Activated T-helper 1 cell treated with anti-CD3 and anti-CD28 coated beads, Interleukin-12 subunit alpha, Interleukin-12 subunit beta, Interleukin-2, Interleukin-4 antibody, amounts not matched to agents 30 ng/mL and 10 ng/mL and 1 ng/mL, durations not matched to agents 14 hours and 24 hours and 36 hours (primary cell): ENCODE measurements around the gene CORO2A. TPM values are rescaled to one million over a fixed set of nuclear protein-coding genes. Genes with fewer than 3 reads are reported as not detected.
"Not testable (repeated sequence)": the region's sequence is repeated elsewhere in the genome, so short reads cannot be mapped to it uniquely, and the experiment has no call there.

ENCODE experiments used
- DNase-seq: peaks from one replicate; pipeline ENCODE4 v3.0.0; 2021; ENCODE audit warnings: low spot score
- H3K27ac Mint-ChIP-seq: one replicate; pipeline ENCODE4 v1.8.0; 2021; ENCODE audit warnings: mild to moderate bottlenecking, mixed read lengths
- H3K27me3 Mint-ChIP-seq: one replicate; pipeline ENCODE4 v1.8.0; 2022; ENCODE audit warnings: mild to moderate bottlenecking, moderate library complexity, mixed read lengths; ENCODE audit not compliant: insufficient read depth
- H3K36me3 Mint-ChIP-seq: one replicate; pipeline ENCODE4 v1.8.0; 2021; ENCODE audit warnings: low read depth, mixed read lengths
- H3K4me1 Mint-ChIP-seq: one replicate; pipeline ENCODE4 v1.8.0; 2021; ENCODE audit warnings: low read depth, mixed read lengths
- H3K4me3 Mint-ChIP-seq: one replicate; pipeline ENCODE4 v1.8.0; 2021; ENCODE audit warnings: mild to moderate bottlenecking, moderate library complexity, mixed read lengths
- H3K9me3 Mint-ChIP-seq: one replicate; pipeline ENCODE4 v1.8.0; 2021; ENCODE audit warnings: mixed read lengths
- intact Hi-C: fragments of 100-400 bp; cut with micrococcal nuclease; formaldehyde crosslinking; loops from one replicate; pipeline ENCODE4 v1.15.1; 2024
- total RNA-seq: library from RNA; stranded (reverse); gene quantifications from 2 replicates; pipeline ENCODE4 v1.2.3, GENCODE V29; 2022

The CORO2A gene
- total RNA-seq, 1 donor from 2014 or later: 1.3 TPM

DNA sequence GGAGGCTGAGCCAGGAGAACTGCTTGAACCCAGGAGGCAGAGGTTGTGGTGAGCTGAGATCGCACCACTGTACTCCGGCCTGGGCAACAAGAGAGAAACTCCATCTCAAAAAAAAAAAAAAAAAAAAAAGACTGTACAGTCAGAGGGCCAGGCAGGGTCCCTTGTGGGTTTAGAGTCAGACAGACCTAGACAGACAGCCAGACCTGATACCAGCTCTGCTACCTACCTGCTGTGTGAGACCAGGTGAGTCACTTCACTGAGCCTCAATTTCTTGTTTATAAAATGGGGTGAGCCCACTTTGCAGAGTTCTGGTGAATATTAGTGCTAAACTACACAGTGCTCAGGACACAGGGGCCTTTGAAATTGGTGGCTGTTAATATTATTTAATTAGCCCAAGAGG lies 93.1 kb downstream of the CORO2A start:
- intact Hi-C loops: no loop called here
- no peak for DNase-seq
- peak overlapping the region; percentile 55 for H3K4me3 Mint-ChIP-seq
- H3K9me3 Mint-ChIP-seq: no peaks in the 10 kb centered on the region
- peak overlapping the region; percentile 81 for H3K27ac Mint-ChIP-seq
- no peaks in the 10 kb centered on the region for H3K27me3 Mint-ChIP-seq
- H3K36me3 Mint-ChIP-seq: peaks cover 35% of the 10 kb centered on the region
- peaks cover 82% of the 10 kb centered on the region for H3K4me1 Mint-ChIP-seq

- H3K4me3 Mint-ChIP-seq: peak overlapping the region; percentile 65
- DNase-seq: peak; percentile 62
- no peaks in the 10 kb centered on the region for H3K27me3 Mint-ChIP-seq
Observed at GRCh38 chr9:98097836-98098235, 94.6 kb downstream of the CORO2A start.

DNA sequence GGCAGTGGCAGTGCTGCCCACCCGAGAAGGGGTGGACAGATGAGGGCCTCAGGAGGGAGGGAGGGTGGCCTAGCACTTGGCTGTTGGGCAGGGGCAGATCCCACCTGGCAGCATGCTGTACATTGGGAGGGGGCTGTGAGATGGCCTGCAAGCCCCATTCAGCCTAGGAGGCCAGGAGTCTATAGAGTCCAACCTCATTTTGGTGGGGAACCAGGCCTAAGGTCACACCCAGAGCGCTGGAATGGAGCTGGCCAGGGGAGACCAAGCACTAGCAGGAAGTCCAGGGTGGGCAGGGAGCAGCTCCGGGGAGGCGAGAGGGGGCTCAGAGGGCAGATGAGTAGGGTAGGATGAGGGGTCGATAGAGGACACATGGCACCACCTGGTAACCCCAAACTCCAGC lies 96.3 kb downstream of the CORO2A start:
- no peak for DNase-seq
- Mint-ChIP-seq H3K27me3 (no peaks in the 10 kb centered on the region), H3K9me3 (no peaks in the 10 kb centered on the region), H3K36me3 (peaks cover 42% of the 10 kb centered on the region), H3K27ac (peak overlapping the region; percentile 81), H3K4me3 (no peak overlapping the region), H3K4me1 (peaks cover 72% of the 10 kb centered on the region)
- intact Hi-C loops: no loop called here

More at GRCh38 chr9:98097836-98098235, 94.6 kb downstream of the CORO2A start:
- peaks cover 42% of the 10 kb centered on the region for H3K36me3 Mint-ChIP-seq
- H3K27ac Mint-ChIP-seq: peak overlapping the region; percentile 81
- peaks cover 80% of the 10 kb centered on the region for H3K4me1 Mint-ChIP-seq
- no peaks in the 10 kb centered on the region for H3K9me3 Mint-ChIP-seq
- intact Hi-C loops: no loop called here

DNA sequence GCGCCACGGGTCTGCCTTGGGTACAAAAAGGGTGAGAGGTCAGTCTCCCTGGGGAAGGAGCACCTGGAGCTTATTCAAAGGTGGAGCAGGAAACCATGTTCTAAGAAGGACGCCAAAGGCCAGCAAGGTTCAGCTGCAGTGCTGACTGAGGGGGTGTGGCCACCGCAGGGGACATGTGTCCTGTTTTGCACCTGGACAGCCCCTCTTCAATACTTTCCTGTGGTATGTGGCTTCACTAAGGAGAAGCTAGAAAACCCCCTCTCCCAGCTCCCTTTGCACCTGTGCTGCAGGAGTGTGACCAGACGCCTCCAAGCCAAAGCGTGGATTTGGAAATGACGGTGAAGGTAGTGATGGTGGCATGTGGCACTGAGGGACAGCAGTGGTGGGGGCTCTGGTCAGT lies 97.0 kb downstream of the CORO2A start:
- Mint-ChIP-seq H3K9me3 (no peaks in the 10 kb centered on the region), H3K27ac (peak overlapping the region; percentile 35), H3K4me1 (peaks cover 66% of the 10 kb centered on the region), H3K27me3 (no peaks in the 10 kb centered on the region), H3K36me3 (peaks cover 42% of the 10 kb centered on the region), H3K4me3 (no peak overlapping the region)
- DNase-seq: no peak
- intact Hi-C loops: no loop called here

DNA sequence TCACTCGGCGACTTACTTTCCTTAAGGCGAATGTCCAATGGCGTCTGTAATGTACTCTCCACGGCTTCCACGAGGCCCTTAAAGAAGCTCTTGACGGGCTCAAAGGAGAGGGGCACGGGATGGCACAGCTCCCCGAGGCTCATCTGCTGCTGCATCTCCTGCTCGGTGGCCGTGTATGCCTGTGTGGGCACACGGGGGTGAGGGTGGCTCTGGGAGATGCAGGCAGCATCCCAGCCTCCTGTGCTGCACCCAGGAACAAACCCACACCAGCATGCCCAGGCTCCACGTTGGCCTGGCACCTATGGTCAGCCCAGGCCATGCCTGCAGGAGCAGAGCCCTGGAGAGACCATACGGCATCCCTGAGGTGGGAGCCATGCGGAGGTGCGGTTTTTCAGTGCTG lies 97.6 kb downstream of the CORO2A start:
- H3K9me3 Mint-ChIP-seq: no peaks in the 10 kb centered on the region
- H3K4me3 Mint-ChIP-seq: no peak overlapping the region
- H3K27ac Mint-ChIP-seq: no peak overlapping the region
- H3K36me3 Mint-ChIP-seq: peaks cover 44% of the 10 kb centered on the region
- H3K27me3 Mint-ChIP-seq: no peaks in the 10 kb centered on the region
- H3K4me1 Mint-ChIP-seq: peaks cover 66% of the 10 kb centered on the region
- no peak for DNase-seq
- intact Hi-C loops: no loop called here

- DNase-seq: no peak
- intact Hi-C loops: no loop called here
- Mint-ChIP-seq H3K36me3 (peaks cover 48% of the 10 kb centered on the region), H3K27ac (peak overlapping the region; percentile 74), H3K27me3 (no peaks in the 10 kb centered on the region), H3K4me3 (no peak overlapping the region), H3K9me3 (no peaks in the 10 kb centered on the region), H3K4me1 (peaks cover 67% of the 10 kb centered on the region)
Observed at GRCh38 chr9:98094316-98094715, 98.1 kb downstream of the CORO2A start.

- H3K27ac Mint-ChIP-seq: peak overlapping the region; percentile 65
Observed at GRCh38 chr9:98092613-98092931, 99.9 kb downstream of the CORO2A start.

DNA sequence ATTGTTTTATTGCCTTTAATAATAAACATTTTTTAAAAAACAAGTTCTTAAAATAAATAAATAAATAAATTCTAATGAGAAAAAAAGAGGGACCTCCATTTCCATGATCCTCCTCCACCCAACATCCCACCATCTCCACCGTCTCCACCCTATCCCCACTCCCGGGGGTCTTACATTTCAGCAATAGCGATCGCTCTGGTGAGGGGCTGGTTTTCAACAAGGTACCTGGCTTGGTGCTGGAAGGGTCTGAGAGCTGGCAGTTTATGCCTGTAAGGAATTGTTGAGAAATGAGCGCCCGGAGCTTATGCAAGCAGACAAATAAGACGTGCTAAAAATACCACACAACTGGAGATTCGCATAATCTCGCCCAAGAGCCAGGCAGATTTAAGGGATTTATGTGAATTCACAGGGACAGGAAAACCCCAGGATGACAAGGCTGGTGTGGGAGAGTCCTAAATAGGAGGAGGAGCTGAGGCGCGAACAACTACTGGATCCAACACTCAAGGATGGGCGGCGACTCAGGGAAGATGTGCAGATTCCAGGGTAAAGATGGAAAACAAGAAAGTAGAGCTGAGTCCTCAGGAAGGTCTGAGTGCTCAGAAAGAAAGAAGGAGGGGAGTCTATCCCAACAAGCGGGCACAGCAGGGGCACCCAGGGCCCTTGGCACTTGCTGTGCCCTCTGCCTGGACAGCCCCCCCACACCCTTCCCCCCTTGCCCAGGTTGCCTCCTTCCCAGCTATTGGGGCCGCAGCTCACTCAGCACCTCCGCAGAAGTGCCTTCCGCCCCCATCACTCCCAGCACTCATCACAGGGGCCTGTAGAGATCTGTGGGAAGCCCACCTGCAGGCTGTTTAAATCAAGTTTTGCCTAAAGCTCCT lies 100.5 kb downstream of the CORO2A start:
- H3K27me3 Mint-ChIP-seq: no peaks in the 10 kb centered on the region
- intact Hi-C loops: no loop called here
- H3K36me3 Mint-ChIP-seq: peaks cover 35% of the 10 kb centered on the region
- H3K27ac Mint-ChIP-seq: peak overlapping the region; percentile 60
- H3K4me1 Mint-ChIP-seq: peaks cover 56% of the 10 kb centered on the region
- no peak overlapping the region for H3K4me3 Mint-ChIP-seq
- H3K9me3 Mint-ChIP-seq: no peaks in the 10 kb centered on the region
- DNase-seq: no peak

More at GRCh38 chr9:98092613-98092931, 99.9 kb downstream of the CORO2A start:
- Mint-ChIP-seq H3K4me3 (peak overlapping the region; percentile 2), H3K27me3 (no peaks in the 10 kb centered on the region), H3K4me1 (peaks cover 60% of the 10 kb centered on the region), H3K9me3 (no peaks in the 10 kb centered on the region), H3K36me3 (peaks cover 41% of the 10 kb centered on the region)
- no peak for DNase-seq
- intact Hi-C loops: no loop called here

GRCh38 chr9:98090674-98091073 lies 101.8 kb downstream of the CORO2A start:
- H3K9me3 Mint-ChIP-seq, DNase-seq, H3K27me3 Mint-ChIP-seq, intact Hi-C loops, H3K4me3 Mint-ChIP-seq, H3K27ac Mint-ChIP-seq: not testable (repeated sequence)
- H3K4me1 Mint-ChIP-seq: peaks cover 55% of the 10 kb centered on the region
- peaks cover 37% of the 10 kb centered on the region for H3K36me3 Mint-ChIP-seq

DNA sequence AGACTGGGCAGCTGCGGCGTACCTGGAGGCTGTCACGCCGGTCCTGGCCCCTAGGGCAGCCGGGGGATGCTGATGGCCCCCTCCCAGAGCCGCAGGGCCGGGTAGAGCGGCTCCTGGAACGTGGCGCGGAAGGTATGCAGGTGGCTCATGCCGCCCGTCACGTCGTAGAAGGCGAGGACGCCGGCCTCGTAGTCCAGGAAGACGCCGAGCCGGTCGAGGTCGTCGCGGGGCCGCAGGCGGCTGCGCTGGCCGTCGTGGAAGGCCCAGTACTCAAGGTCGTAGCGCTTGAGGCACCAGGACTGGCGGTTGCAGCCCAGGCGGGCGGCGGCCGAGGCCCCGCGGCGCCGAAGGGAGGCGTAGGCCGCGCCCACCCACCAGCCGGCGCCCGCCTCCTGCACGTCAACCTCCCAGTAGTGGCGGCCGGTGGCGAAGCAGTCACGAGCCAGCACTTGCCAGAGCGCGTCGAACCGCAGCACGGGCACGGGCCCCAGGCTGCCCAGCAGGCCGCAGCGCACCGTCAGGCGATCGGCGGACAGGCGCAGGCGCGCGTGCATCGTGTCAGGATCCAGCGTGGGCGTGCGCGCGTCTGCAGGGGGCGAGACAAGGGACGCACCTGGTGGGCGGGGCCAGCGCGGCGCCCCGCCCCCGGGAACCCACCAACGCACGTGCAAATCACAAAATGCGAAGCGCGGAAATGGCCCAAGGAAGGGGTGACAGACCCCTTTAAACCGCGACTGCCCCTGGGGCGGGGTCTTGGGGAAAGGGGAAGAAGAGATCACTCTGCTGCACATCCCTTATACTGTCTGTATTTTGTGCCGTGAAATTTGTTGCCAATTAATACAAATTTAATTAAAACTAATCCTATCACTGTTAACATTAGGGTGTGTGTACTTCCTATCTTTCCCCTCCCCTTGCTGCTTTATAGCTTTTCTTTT lies 104.8 kb downstream of the CORO2A start:
- Mint-ChIP-seq H3K4me1 (peaks cover 51% of the 10 kb centered on the region), H3K4me3 (no peak overlapping the region), H3K27ac (no peak overlapping the region), H3K9me3 (no peaks in the 10 kb centered on the region), H3K27me3 (no peaks in the 10 kb centered on the region), H3K36me3 (peaks cover 35% of the 10 kb centered on the region)
- no peak for DNase-seq
- intact Hi-C loops: no loop called here

DNA sequence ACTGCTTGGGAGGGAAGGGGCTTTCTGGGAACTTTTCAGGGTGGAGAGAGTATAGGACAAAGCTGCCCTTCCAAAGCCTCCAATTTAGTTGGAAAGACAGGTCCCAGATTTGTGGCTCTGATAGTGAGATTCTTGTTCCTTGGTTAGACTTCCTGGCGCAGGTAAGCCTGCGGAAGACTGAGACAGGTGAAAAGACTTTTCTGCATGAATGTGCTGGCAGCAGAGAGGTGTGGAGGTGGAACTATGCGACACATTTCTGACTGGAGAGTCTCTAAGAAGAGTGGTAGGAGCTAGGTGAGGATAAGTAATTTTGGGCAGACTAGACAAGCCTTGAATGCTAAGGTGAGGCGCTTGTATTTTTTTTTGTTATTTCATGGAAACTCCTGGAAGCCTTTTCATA lies 106.0 kb downstream of the CORO2A start:
- Mint-ChIP-seq H3K9me3 (no peaks in the 10 kb centered on the region), H3K27ac (peak overlapping the region; percentile 65), H3K27me3 (no peaks in the 10 kb centered on the region), H3K4me3 (no peak overlapping the region), H3K4me1 (peaks cover 54% of the 10 kb centered on the region), H3K36me3 (peaks cover 42% of the 10 kb centered on the region)
- intact Hi-C loops: no loop called here
- DNase-seq: no peak

DNA sequence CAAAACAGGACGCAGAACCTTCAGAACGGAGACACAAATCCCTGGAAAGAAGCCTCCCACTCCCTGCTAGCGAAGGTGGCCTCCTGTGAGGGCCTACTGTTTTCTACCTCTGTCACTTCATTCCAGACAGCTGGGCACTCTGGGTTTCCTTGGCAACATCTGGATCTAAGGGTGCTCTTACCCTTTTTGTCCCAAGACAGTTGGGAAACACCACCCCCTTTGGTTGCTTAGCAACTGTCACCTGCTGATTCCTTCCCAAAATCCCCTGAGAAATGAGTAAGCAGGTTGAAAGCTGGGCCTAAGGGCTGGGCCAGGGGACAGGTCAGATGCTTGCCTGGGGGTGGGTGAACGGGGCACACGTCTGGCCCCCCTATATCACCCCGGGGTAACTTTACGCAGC lies 106.5 kb downstream of the CORO2A start:
- Mint-ChIP-seq H3K36me3 (peaks cover 42% of the 10 kb centered on the region), H3K9me3 (no peaks in the 10 kb centered on the region), H3K4me3 (no peak overlapping the region), H3K27ac (no peak overlapping the region), H3K27me3 (no peaks in the 10 kb centered on the region), H3K4me1 (peaks cover 59% of the 10 kb centered on the region)
- intact Hi-C loops: no loop called here
- DNase-seq: no peak

- intact Hi-C loops: no loop called here
- Mint-ChIP-seq H3K27ac (no peak overlapping the region), H3K4me1 (peaks cover 59% of the 10 kb centered on the region), H3K27me3 (no peaks in the 10 kb centered on the region), H3K9me3 (no peaks in the 10 kb centered on the region), H3K4me3 (no peak overlapping the region), H3K36me3 (peaks cover 40% of the 10 kb centered on the region)
- no peak for DNase-seq
Observed at GRCh38 chr9:98085058-98085457, 107.4 kb downstream of the CORO2A start.
